GM21723 (cell line): ENCODE results near the gene ILDR1.

Source experiments
- ATAC-seq: cut with Tn5 transposase; IDR thresholded peaks from one replicate; pipeline ENCODE4 v1.9.1; 2021; ENCODE audit warnings: mild to moderate bottlenecking, moderate library complexity; ENCODE audit not compliant: unreplicated experiment

The ILDR1 gene

GRCh38 chr3:121995161-121996137, 26.6 kb downstream of the ILDR1 start:
- ATAC-seq: peak; percentile 34

- no peak for ATAC-seq
Measured at GRCh38 chr3:121994551-121994950, 27.5 kb downstream of the ILDR1 start.

GRCh38 chr3:121992601-121993560, 29.2 kb downstream of the ILDR1 start:
- ATAC-seq: peak; percentile 68

GRCh38 chr3:121989943-121990342, 32.1 kb downstream of the ILDR1 start:
- no peak for ATAC-seq

- ATAC-seq: no peak
Measured at GRCh38 chr3:121988146-121988545, 33.9 kb downstream of the ILDR1 start.

- ATAC-seq: no peak
Measured at GRCh38 chr3:121985846-121986245, 36.2 kb downstream of the ILDR1 start.

GRCh38 chr3:121981473-121981872, 40.6 kb downstream of the ILDR1 start:
- ATAC-seq: no peak

GRCh38 chr3:121980450-121980796, 41.6 kb downstream of the ILDR1 start:
- ATAC-seq: peak; percentile 33

- ATAC-seq: peak; percentile 86
Measured at GRCh38 chr3:121979734-121980449, 42.2 kb downstream of the ILDR1 start.

- peak; percentile 10 for ATAC-seq
Measured at GRCh38 chr3:121979246-121979645, 42.8 kb downstream of the ILDR1 start.

GRCh38 chr3:121976727-121977126, 45.3 kb downstream of the ILDR1 start:
- no peak for ATAC-seq

GRCh38 chr3:121975702-121976302, 46.2 kb downstream of the ILDR1 start:
- no peak for ATAC-seq

GRCh38 chr3:121974601-121975111, 47.4 kb downstream of the ILDR1 start:
- no peak for ATAC-seq

GRCh38 chr3:121970047-121970446, 52.0 kb downstream of the ILDR1 start:
- ATAC-seq: no peak

- ATAC-seq: no peak
Measured at GRCh38 chr3:121969631-121970030, 52.4 kb downstream of the ILDR1 start.

- ATAC-seq: no peak
Measured at GRCh38 chr3:121963608-121964007, 58.4 kb downstream of the ILDR1 start.

GRCh38 chr3:121962443-121962842, 59.6 kb downstream of the ILDR1 start:
- ATAC-seq: no peak

- no peak for ATAC-seq
Measured at GRCh38 chr3:121961283-121961682, 60.8 kb downstream of the ILDR1 start.

- ATAC-seq: no peak
Measured at GRCh38 chr3:121958801-121959200, 63.2 kb downstream of the ILDR1 start.
